Measurements from ENCODE around the gene ZNHIT3.

The ZNHIT3 gene

DNA sequence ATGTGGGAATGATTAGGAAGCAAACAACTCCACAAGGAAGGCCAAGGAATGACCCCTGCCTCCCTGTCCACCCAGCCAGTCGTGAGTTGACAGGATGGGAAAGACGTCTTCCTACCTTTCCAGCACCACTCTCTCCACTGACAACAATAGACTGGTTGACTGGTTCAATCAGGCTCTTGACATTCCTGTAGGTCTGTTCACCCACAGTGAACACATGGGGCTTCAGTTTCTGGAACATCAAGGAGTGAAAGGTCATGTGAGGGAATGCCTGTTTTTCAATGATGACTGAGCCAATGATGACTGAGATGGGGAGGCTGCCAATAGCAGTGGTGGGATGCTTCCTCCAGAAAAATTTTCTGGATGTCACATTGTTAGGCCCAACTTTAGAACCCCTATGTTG is 38.6 kb downstream of the ZNHIT3 start:
- Histone ChIP-seq H3K4me3 (ENCODE audit: low read length) (no peak overlapping the region), H3K9me3 (ENCODE audit: control insufficient read depth, low read length) (no peaks in the 10 kb centered on the region), H3K4me1 (ENCODE audit: control insufficient read depth, insufficient read depth, low read length) (no peaks in the 10 kb centered on the region), H3K36me3 (ENCODE audit: control insufficient read depth, insufficient read depth, low read length) (peaks cover 6% of the 10 kb centered on the region), H3K9ac (ENCODE audit: low read length) (no peak overlapping the region), H3K27me3 (ENCODE audit: control insufficient read depth, insufficient read depth, low read length) (no peaks in the 10 kb centered on the region)

DNA sequence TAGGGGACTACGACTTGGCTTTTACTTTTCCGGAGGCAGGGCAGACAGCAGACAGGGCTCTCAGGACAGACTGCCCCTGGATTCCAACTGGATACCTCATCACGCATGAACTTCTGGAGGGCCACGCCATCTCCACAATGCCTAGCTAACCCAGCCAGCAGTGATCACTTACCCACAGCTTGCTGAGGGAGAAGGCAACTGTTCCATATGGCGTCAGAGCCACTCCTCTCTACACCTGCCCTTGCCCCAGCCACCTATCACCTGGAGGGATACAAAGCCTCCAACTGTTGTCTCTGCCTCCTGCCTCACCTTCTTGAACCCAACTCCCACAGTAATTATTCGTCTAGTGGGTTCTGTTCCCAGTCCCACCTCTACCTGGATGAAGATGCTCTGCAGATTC is 39.4 kb downstream of the ZNHIT3 start:
- Histone ChIP-seq H3K4me1 (ENCODE audit: control insufficient read depth, insufficient read depth, low read length) (no peaks in the 10 kb centered on the region), H3K9me3 (ENCODE audit: control insufficient read depth, low read length) (no peaks in the 10 kb centered on the region), H3K9ac (ENCODE audit: low read length) (no peak overlapping the region), H3K27me3 (ENCODE audit: control insufficient read depth, insufficient read depth, low read length) (no peaks in the 10 kb centered on the region), H3K36me3 (ENCODE audit: control insufficient read depth, insufficient read depth, low read length) (peaks cover 6% of the 10 kb centered on the region), H3K4me3 (ENCODE audit: low read length) (no peak overlapping the region)

DNA sequence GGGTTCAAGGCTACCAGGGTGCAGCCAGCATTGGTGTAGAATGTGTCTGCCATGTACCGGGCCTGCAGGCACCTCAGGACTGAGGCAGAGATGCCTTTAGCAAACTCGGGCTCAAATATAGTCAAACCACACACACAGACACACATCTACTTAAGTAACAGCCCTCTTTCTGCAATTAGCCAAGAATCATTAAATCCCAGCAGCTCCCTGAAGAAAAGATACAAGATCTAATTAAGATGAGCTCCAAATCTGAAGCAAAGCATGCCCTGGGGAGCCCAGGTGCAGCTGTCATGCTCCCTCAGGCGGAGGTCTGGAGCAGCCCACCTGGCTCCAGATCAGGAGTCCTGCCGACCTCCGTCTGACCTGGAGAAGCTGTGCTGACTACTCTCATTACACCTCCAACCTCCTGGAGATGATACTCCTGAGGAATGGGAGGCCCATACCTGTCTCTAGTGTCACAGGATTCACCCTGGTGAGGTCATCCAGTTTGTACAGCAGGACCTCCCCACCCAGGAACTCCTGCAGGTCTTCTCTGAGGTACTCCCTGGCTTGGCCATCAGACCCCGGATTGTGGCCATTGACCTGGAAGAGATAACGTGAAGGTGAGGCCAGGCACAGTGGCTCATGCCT is 41.3 kb downstream of the ZNHIT3 start:
- H3K9me3 ChIP-seq (ENCODE audit: control insufficient read depth, low read length), result no peaks in the 10 kb centered on the region
- peaks cover 6% of the 10 kb centered on the region for H3K36me3 ChIP-seq (ENCODE audit: control insufficient read depth, insufficient read depth, low read length)
- no peak overlapping the region for H3K4me3 ChIP-seq (ENCODE audit: low read length)
- H3K27me3 ChIP-seq (ENCODE audit: control insufficient read depth, insufficient read depth, low read length), result no peaks in the 10 kb centered on the region
- no peaks in the 10 kb centered on the region for H3K4me1 ChIP-seq (ENCODE audit: control insufficient read depth, insufficient read depth, low read length)
- H3K9ac ChIP-seq (ENCODE audit: low read length), result no peak overlapping the region

DNA sequence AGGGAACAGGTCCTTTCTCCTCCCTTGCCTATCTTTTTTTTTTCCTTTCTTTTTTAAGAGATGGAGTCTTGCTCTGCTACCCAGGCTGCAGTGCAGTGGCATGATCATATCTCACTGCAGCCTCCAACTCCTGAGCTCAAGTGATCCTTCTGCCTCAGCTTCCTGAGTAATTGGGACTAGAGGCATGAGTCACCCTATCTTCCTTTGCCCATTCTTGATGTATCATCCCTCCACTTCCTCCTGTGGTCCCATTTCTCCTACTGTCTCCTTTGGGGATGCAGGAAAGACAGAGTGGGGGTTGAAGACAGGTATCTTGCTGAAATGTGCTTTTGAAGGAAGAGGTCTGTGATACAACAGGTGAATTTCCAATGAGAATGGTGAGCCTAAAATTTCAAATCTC is 42.6 kb downstream of the ZNHIT3 start:
- no peaks in the 10 kb centered on the region for H3K9me3 ChIP-seq (ENCODE audit: control insufficient read depth, low read length)
- no peaks in the 10 kb centered on the region for H3K27me3 ChIP-seq (ENCODE audit: control insufficient read depth, insufficient read depth, low read length)
- H3K9ac ChIP-seq (ENCODE audit: low read length), result no peak overlapping the region
- peaks cover 7% of the 10 kb centered on the region for H3K4me1 ChIP-seq (ENCODE audit: control insufficient read depth, insufficient read depth, low read length)
- no peak overlapping the region for H3K4me3 ChIP-seq (ENCODE audit: low read length)
- H3K36me3 ChIP-seq (ENCODE audit: control insufficient read depth, insufficient read depth, low read length), result peaks cover 6% of the 10 kb centered on the region

DNA sequence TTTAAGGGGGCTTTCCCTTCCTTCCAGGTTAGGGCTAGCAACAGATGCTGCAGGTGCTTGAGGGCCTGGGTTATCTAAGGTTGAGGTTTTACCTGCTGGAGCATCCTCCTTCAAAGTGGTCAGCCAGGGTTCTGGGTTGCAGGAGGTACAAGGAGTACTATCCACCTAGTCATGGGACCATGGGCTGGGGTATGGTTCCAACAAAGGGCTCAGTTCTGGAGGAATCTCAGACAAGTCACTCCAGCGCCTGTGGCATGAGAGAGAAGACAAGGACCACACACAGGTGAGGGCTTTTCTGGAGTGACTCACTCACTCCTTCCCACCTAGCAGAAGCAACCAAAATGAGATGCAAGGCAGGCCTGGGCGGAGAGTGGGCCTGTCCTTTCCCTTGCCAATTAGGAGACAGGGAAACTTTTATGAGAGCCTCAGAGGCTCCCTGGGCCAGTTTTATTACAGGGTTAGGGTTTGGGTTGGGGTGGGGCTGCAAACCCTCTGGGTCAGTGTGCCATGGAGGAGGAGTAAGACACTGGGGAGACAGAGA is 46.0 kb downstream of the ZNHIT3 start:
- H3K36me3 ChIP-seq (ENCODE audit: control insufficient read depth, insufficient read depth, low read length), result no peaks in the 10 kb centered on the region
- peaks cover 8% of the 10 kb centered on the region for H3K4me1 ChIP-seq (ENCODE audit: control insufficient read depth, insufficient read depth, low read length)
- H3K4me3 ChIP-seq (ENCODE audit: low read length), result no peak overlapping the region
- no peaks in the 10 kb centered on the region for H3K27me3 ChIP-seq (ENCODE audit: control insufficient read depth, insufficient read depth, low read length)
- no peak overlapping the region for H3K9ac ChIP-seq (ENCODE audit: low read length)
- H3K9me3 ChIP-seq (ENCODE audit: control insufficient read depth, low read length), result no peaks in the 10 kb centered on the region

DNA sequence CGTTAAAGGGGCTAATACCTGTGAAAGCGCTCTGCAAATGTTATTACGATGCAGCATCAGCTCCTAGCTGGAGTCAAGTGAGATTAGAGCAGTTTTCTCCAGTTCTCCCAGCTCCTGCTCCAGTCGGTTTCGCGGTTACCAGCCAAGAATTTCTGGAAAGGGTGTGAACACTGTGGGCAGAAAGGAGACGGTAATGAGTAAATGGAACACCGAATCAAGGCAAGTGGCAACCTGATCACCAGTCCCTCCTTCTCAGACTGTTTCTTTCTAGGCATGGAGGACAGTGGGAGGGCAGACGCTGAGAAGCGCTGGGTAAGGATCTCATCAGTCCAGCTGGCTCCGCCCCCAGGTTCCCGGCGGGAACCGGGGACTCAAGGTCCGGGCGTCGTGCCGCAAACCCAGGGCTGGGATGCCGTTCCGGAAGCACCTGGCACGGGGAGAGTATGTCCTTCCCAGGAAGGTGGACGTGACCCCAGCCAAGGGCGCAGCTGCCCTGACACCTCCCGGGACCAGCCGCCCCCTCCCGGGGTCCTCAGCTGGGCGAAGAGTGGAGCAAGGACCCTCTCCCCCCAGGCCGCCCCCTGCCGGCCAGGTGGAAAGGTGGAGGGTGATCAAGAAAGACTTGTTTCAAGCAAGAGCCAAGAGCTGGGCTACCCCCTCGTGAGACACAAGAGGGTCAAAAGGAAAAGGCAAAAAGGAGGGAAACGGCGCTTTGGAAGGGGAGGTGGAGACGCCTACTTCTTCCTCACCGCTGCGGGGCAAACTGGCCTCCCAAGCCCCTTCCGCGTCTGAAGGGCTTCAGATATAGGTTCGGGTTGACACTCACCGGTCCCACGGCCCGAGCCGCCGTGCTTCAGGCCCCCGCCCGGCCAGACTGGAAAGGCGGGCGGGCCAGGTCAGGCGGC is 47.7 kb downstream of the ZNHIT3 start:
- Histone ChIP-seq H3K4me1 (ENCODE audit: control insufficient read depth, insufficient read depth, low read length) (peaks cover 8% of the 10 kb centered on the region), H3K9ac (ENCODE audit: low read length) (peak overlapping the region; percentile 90), H3K36me3 (ENCODE audit: control insufficient read depth, insufficient read depth, low read length) (no peaks in the 10 kb centered on the region), H3K27me3 (ENCODE audit: control insufficient read depth, insufficient read depth, low read length) (no peaks in the 10 kb centered on the region), H3K9me3 (ENCODE audit: control insufficient read depth, low read length) (no peaks in the 10 kb centered on the region), H3K4me3 (ENCODE audit: low read length) (peak overlapping the region; percentile 99)

DNA sequence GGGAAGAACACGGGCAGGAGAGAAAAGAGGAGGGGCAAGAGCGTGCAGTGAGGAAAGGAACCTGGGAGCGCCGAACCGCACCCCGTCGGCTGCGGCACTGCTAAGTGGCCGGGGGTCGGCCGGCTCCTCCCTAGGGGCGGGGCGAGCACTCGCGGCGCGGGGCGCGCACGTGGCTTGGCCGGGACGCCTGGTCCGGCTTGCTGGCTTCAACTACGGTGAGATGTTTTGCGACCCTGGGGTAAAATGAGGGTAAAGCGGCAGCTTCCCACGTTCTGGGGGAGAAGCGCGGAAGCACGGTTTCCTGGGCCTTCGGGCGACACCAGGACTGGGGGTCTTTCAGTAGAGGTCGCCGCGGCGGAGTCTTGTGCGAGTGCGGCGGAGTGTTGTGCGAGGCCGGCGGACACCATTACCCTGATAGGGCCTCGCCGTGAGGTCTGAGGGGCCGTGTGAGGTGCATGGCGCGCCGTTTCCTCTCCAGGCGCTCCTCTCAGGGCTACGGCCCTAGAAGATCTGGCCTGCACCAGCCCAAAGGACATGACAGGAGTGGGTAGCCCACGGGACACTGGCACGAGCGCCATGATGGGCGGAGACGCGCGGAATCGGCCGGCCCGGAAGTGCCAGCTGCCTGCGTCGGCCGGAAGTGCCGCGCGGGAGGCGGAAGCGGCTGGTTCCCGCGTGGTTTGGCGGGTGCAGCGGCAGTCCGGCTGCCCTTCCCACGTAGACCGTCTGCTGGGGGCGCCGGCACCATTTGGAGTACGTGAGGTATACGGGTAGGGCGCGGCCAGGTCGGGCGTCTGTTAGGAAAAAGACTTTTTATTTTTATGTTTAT is 48.6 kb downstream of the ZNHIT3 start, which contains the start of the genes MYO19 and PIGW:
Gene MYO19, minus strand, starts transcription at position 29 of the 829 bp plus-strand sequence. CDS start 2,330 bp downstream, outside the sequence.
Gene PIGW, plus strand, starts transcription at position 148 of the 829 bp plus-strand sequence. CDS start 2,115 bp downstream, outside the sequence.
- Histone ChIP-seq H3K27me3 (ENCODE audit: control insufficient read depth, insufficient read depth, low read length) (no peaks in the 10 kb centered on the region), H3K9me3 (ENCODE audit: control insufficient read depth, low read length) (no peaks in the 10 kb centered on the region), H3K4me1 (ENCODE audit: control insufficient read depth, insufficient read depth, low read length) (peaks cover 8% of the 10 kb centered on the region), H3K4me3 (ENCODE audit: low read length) (peak within 1 kb of the TSS; percentile 99), H3K9ac (ENCODE audit: low read length) (peak within 1 kb of the TSS; percentile 90), H3K36me3 (ENCODE audit: control insufficient read depth, insufficient read depth, low read length) (no peaks in the 10 kb centered on the region)

DNA sequence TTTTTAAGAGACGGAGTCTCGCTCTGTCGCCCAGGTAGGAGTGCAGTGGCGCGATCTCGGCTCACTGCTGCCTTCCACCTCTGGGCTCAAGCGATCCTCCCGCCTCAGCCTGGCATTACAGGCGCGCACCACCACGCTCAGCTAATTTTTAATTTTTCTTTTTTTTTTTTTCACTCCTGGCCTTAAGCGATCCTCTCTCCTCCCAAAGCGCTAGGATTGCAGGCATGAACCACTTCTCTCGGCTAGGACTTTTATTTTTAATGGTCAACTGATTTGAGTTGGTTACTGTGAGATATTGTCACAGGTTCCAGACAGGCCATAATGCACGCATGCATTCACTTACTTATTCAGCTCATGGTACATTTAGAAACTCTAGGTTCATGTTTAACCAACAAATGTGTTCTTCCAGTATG is 49.2 kb downstream of the ZNHIT3 start:
- H3K4me3 ChIP-seq (ENCODE audit: low read length), result peak overlapping the region; percentile 99
- peaks cover 8% of the 10 kb centered on the region for H3K4me1 ChIP-seq (ENCODE audit: control insufficient read depth, insufficient read depth, low read length)
- H3K27me3 ChIP-seq (ENCODE audit: control insufficient read depth, insufficient read depth, low read length), result no peaks in the 10 kb centered on the region
- H3K36me3 ChIP-seq (ENCODE audit: control insufficient read depth, insufficient read depth, low read length), result no peaks in the 10 kb centered on the region
- H3K9me3 ChIP-seq (ENCODE audit: control insufficient read depth, low read length), result no peaks in the 10 kb centered on the region
- peak overlapping the region; percentile 90 for H3K9ac ChIP-seq (ENCODE audit: low read length)

DNA sequence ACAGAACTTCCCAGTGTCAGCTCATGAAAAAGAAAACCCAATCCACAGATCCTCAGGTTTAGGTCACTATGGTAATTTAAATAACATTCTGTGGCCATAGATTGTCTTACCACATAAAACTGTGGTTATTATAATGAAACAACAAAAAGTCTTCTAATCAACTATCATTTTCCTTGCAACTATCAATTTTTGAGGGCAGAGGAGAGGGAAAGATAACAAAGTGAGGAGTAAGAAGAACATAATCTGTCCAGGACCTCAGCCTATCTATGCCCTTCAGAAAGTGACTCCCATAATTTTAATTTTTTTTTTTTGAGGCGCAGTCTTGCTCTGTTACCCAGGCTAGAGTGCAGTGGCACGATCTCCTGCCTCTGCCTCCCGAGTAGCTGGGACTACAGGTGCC is 54.2 kb downstream of the ZNHIT3 start:
- H3K9me3 ChIP-seq (ENCODE audit: control insufficient read depth, low read length), result no peaks in the 10 kb centered on the region
- H3K9ac ChIP-seq (ENCODE audit: low read length), result no peak overlapping the region
- H3K4me3 ChIP-seq (ENCODE audit: low read length), result no peak overlapping the region

DNA sequence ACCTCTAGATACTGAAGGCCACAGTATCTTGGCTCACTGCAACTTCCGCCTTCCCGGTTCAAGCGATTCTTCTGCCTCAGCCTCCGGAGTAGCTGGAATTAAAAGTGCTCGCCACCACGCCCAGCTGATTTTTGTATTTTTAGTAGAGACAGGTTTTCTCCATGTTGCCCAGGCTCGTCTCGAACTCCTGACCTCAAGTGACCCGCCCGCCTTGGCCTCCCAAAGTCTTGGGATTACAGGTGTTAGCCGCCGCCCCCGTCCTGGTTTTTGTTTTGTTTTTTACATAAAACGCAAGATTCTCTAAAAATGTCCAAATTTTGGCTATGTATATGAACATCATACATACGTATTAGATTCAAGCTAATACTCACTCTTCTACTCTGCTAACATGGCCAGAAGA is 56.3 kb downstream of the ZNHIT3 start:
- Histone ChIP-seq H3K9ac (ENCODE audit: low read length) (no peak overlapping the region), H3K27me3 (ENCODE audit: control insufficient read depth, insufficient read depth, low read length) (no peaks in the 10 kb centered on the region), H3K4me3 (ENCODE audit: low read length) (no peak overlapping the region), H3K4me1 (ENCODE audit: control insufficient read depth, insufficient read depth, low read length) (peaks cover 12% of the 10 kb centered on the region), H3K9me3 (ENCODE audit: control insufficient read depth, low read length) (no peaks in the 10 kb centered on the region), H3K36me3 (ENCODE audit: control insufficient read depth, insufficient read depth, low read length) (no peaks in the 10 kb centered on the region)

More for the DNA sequence above, 54.2 kb downstream of the ZNHIT3 start:
- Histone ChIP-seq H3K27me3 (ENCODE audit: control insufficient read depth, insufficient read depth, low read length) (no peaks in the 10 kb centered on the region), H3K36me3 (ENCODE audit: control insufficient read depth, insufficient read depth, low read length) (no peaks in the 10 kb centered on the region), H3K4me1 (ENCODE audit: control insufficient read depth, insufficient read depth, low read length) (no peaks in the 10 kb centered on the region)

DNA sequence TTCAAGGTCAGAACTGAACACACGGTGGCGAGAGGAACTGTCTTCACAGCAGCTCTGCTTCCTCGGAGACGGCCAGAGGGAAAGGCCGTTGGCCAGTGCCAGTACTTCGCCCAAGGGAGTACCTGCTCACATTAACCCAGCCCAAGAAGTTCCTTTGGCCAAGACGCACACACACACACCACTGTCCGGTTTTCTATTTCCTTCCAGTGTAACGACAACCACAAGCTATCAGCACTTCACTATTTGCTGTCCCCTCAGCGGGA is 57.5 kb downstream of the ZNHIT3 start:
- Histone ChIP-seq H3K36me3 (ENCODE audit: control insufficient read depth, insufficient read depth, low read length) (no peaks in the 10 kb centered on the region), H3K4me1 (ENCODE audit: control insufficient read depth, insufficient read depth, low read length) (peaks cover 16% of the 10 kb centered on the region), H3K4me3 (ENCODE audit: low read length) (peak overlapping the region; percentile 95), H3K9ac (ENCODE audit: low read length) (peak overlapping the region; percentile 100), H3K27me3 (ENCODE audit: control insufficient read depth, insufficient read depth, low read length) (no peaks in the 10 kb centered on the region), H3K9me3 (ENCODE audit: control insufficient read depth, low read length) (no peaks in the 10 kb centered on the region)
